Left lung (tissue), 10 donors: ENCODE data around the gene IDH1. TPM values are rescaled to one million over a fixed set of nuclear protein-coding genes. Genes with fewer than 3 reads are reported as not detected.

Source experiments
- ATAC-seq: fragments of 200-7000 bp; cut with Tn5 transposase; one replicate; pipeline ENCODE4 v1.9.1; 2020; ENCODE audit warnings: moderate library complexity
- DNase-seq, 4 donors: peaks; one replicate each; pipeline ENCODE4 v3.0.0-alpha.2; 2013 to 2020
- H3K27ac ChIP-seq, 2 donors: fragments of 200-600 bp; sonication (generic) in 1 of 2; one replicate each; pipeline versions ENCODE4 v1.5.0 to v1.8.0; 2020 to 2021
- H3K27me3 ChIP-seq, 2 donors: fragments of 200-600 bp; sonication (generic) in 1 of 2; one replicate each; pipeline versions ENCODE4 v1.5.0 to v1.8.0; 2020 to 2021
- H3K36me3 ChIP-seq, 2 donors: fragments of 200-600 bp; sonication (generic) in 1 of 2; one replicate each; pipeline versions ENCODE4 v1.5.0 to v1.8.0; 2020 to 2021
- H3K4me1 ChIP-seq, 2 donors: fragments of 200-600 bp; one replicate each; pipeline ENCODE4 v1.8.0; 2021
- H3K4me3 ChIP-seq, 2 donors: fragments of 200-600 bp; sonication (generic) in 1 of 2; one replicate each; pipeline versions ENCODE4 v1.5.0 to v1.8.0; 2020 to 2021; ENCODE audit warnings: mild to moderate bottlenecking in 1 of 2
- H3K9me3 ChIP-seq, 2 donors: fragments of 200-600 bp; sonication (generic) in 1 of 2; one replicate each; pipeline versions ENCODE4 v1.5.0 to v1.8.0; 2020 to 2021
- intact Hi-C, 2 donors: fragments of 100-400 bp; cut with DNase I; formaldehyde crosslinking; loops; one replicate each; pipeline versions ENCODE4 v1.11.2 to v1.14.2; 2022
- polyA plus RNA-seq, 6 donors: library from polyadenylated mRNA; unstranded; fragments of 120-200 nt; gene quantifications; one replicate each; pipeline ENCODE4 v1.2.1, GENCODE V29; 2013; ENCODE audit not compliant: insufficient read length in 6 of 6
- total RNA-seq, 2 donors: library from RNA; stranded (reverse); fragmentation: NEBNext Ultra II Directional; extraction: Animal tissue kit (Norgen Biotek cat#: 25700); gene quantifications; one replicate each; pipeline ENCODE4 v1.2.1, GENCODE V29; 2021
- TF ChIP-seq, protein P1 (sequence below), 2 donors: fragments of 200-600 bp; sonication (generic) in 1 of 2; IDR thresholded peaks; one replicate each; pipeline versions ENCODE4 v1.5.0 to v1.8.0; 2021; ENCODE audit warnings: antibody characterized with exemption in 2 of 2
- donor health status: DM: no; HTN: yes; CAD: no.
- donor health status: DM: no; HTN: no; CAD: no.

IDH1 gene
- total and polyA plus RNA-seq, 8 donors = 79.7 to 213 (median 91.5) TPM

DNA sequence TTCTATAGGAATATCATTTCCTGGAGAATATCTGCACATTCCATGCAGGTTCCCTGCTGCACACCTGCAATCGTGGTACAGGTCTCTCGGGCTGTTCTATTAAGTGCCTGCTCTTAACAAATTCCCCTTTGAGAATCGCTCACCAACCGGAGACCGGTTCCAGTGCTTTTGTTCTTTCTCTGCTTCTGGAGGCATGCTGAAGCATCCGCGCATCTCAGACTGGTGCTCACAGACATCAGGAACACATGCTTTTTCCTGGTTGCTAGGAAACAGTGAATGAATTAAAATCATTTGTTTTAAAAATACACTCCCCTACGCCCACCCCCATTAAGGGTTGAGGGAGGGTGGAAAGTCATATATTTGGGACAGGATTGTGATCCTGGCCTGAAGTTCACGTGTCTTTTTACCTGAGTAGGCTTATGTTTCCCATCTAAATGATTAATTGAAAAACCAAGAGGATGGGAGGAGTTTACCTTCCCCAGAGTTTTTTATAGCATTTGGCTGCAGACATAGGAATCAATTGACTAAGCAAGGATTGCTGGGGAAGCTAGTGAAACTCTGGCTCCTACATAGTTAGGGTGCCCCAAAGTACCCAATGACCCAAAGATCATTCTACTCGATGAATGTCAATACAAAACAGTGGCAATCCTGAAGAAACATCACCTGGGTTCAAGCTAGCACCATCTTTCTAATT, 64.9 kb downstream of the IDH1 start, which contains the start of gene C2orf80:
C2orf80 (minus strand) TSS at position 221 of the 694 bp plus-strand sequence. CDS start 3,044 bp downstream, outside the sequence.
- no peak for DNase-seq
- Histone ChIP-seq H3K4me1 (no peaks in the 10 kb centered on the region), H3K4me3 (no peak within 1 kb of the TSS), H3K27me3 (no peaks in the 10 kb centered on the region), H3K9me3 (no peaks in the 10 kb centered on the region), H3K27ac (no peak within 1 kb of the TSS), H3K36me3 (no peaks in the 10 kb centered on the region)
- TF ChIP-seq, protein P1, sequence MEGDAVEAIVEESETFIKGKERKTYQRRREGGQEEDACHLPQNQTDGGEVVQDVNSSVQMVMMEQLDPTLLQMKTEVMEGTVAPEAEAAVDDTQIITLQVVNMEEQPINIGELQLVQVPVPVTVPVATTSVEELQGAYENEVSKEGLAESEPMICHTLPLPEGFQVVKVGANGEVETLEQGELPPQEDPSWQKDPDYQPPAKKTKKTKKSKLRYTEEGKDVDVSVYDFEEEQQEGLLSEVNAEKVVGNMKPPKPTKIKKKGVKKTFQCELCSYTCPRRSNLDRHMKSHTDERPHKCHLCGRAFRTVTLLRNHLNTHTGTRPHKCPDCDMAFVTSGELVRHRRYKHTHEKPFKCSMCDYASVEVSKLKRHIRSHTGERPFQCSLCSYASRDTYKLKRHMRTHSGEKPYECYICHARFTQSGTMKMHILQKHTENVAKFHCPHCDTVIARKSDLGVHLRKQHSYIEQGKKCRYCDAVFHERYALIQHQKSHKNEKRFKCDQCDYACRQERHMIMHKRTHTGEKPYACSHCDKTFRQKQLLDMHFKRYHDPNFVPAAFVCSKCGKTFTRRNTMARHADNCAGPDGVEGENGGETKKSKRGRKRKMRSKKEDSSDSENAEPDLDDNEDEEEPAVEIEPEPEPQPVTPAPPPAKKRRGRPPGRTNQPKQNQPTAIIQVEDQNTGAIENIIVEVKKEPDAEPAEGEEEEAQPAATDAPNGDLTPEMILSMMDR (IDR thresholded peaks at IDR 0.05) = no peak
- intact Hi-C loops = no loop called here
- ATAC-seq = no peak

DNA sequence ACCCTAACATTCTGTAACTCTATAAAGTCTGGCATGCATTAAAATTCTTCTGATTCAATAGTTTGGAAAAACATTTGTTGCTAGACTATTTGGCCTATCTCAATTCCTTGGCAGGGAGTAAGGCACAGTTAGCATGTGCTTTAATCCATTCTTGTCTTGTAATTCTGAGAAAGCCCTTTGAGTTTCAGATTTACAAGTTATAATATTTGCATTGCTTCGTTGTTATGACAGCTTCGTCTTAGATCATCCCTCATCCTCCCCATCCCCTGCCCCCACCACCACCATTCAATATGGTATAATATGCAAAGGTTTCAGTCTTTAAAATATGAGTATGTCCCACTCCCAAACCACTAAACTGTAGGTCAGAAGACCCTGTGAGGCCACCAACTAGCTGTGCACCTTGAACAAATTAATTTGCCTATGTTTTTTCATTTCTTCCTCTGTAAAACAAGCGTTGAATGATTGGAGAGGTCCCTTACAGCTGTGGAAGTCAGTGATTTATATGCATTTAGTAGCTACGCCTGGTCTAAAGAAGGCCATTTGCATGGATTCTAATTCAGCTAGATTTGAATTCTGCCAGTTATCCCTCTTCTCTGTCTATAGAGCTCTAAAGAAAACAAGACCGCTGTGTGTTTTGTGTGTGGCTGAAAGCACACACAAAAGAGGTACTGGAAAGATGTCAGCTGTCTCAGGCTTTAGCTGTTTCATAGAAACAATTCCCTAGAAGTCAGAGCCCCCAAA, 65.6 kb downstream of the IDH1 start:
- intact Hi-C loops = no loop called here
- no peak for DNase-seq
- peaks cover 0 to under 1% of the 10 kb centered on the region in 2 donors for H3K4me1 ChIP-seq
- TF ChIP-seq, protein P1 (IDR thresholded peaks at IDR 0.05) = no peak
- no peak overlapping the region for H3K4me3 ChIP-seq
- ATAC-seq = no peak
- H3K36me3 ChIP-seq = no peaks in the 10 kb centered on the region
- H3K9me3 ChIP-seq = no peaks in the 10 kb centered on the region
- no peak overlapping the region for H3K27ac ChIP-seq
- peaks cover 0 to 3% of the 10 kb centered on the region in 2 donors for H3K27me3 ChIP-seq

DNA sequence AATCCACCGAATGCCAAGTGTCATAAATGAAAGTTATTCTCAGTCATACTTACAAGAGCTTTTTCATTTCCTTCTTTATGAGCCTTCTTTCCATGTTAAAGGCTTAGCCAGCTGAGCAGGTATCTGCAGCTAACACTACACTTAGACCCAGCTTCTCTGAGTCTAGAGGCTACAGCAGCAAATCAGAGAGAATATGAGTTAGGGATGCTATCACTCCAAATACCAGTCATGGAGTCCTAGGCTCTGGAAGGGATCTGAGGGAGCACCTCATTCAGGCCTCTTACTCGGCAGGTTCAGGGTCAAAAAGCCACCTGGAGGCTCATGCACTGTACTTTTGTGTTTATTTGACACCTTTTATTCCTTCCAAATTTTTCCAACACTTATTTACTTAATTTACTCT, 68.0 kb downstream of the IDH1 start:
- Histone ChIP-seq H3K27me3 (peaks cover 3 to 4% of the 10 kb centered on the region in 2 donors), H3K36me3 (no peaks in the 10 kb centered on the region), H3K27ac (no peak overlapping the region), H3K4me3 (no peak overlapping the region), H3K4me1 (peaks cover 0 to 9% of the 10 kb centered on the region in 2 donors), H3K9me3 (no peaks in the 10 kb centered on the region)
- ATAC-seq (no peak), DNase-seq (no peak)
- intact Hi-C loops = no loop called here
- TF ChIP-seq, protein P1 (IDR thresholded peaks at IDR 0.05) = no peak

DNA sequence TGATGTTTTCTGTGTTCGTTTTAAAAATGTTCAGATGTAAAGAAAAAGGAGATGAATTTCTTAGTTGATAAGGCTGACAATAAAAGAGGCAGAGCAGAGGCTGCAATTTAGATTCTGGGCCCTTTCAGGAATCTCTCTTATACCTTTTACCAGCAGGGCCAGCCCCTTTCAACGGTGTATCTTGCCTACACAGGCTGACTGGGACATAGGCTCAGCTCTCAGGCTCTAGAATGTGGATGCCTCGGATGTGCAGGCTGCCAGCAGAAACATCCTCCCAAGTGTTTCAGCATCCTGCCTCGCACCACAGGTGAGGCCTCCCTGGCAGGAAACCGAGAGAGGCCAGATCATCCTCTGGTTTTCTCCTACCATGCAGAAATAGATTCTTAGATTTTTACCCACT, 68.4 kb downstream of the IDH1 start:
- peaks cover 3 to 4% of the 10 kb centered on the region in 2 donors for H3K27me3 ChIP-seq
- H3K4me1 ChIP-seq = peaks cover 0 to 9% of the 10 kb centered on the region in 2 donors
- no peak overlapping the region for H3K4me3 ChIP-seq
- TF ChIP-seq, protein P1 (IDR thresholded peaks at IDR 0.05) = no peak
- no peaks in the 10 kb centered on the region for H3K9me3 ChIP-seq
- ATAC-seq (no peak), DNase-seq (no peak)
- no peaks in the 10 kb centered on the region for H3K36me3 ChIP-seq
- no peak overlapping the region for H3K27ac ChIP-seq
- intact Hi-C loops = no loop called here

Other genes starting within 250 kb of the IDH1 start
- 10 to 100 TPM; 15.1 to 16.0 TPM for gene PLEKHM3, start 229.5 kb downstream of the IDH1 start, total RNA-seq
- gene PLEKHM3, start 229.5 kb downstream of the IDH1 start, polyA plus RNA-seq = 10 to 100 TPM; 14.4 to 17.9 (median 16.5) TPM
- gene CRYGD, start 130.5 kb downstream of the IDH1 start, total RNA-seq = not detected
- under 1 TPM in 1 of 6 donors, not detected in 5; 0.24 TPM for gene CRYGD, start 130.5 kb downstream of the IDH1 start, polyA plus RNA-seq
- not detected for gene CRYGC, start 125.2 kb downstream of the IDH1 start, total RNA-seq
- gene CRYGC, start 125.2 kb downstream of the IDH1 start, polyA plus RNA-seq = not detected
- gene CRYGB, start 108.9 kb downstream of the IDH1 start, total RNA-seq = not detected
- gene CRYGB, start 108.9 kb downstream of the IDH1 start, polyA plus RNA-seq = not detected
- not detected for gene CRYGA, start 91.5 kb downstream of the IDH1 start, total RNA-seq
- gene CRYGA, start 91.5 kb downstream of the IDH1 start, polyA plus RNA-seq = not detected
- not detected for gene C2orf80, start 65.0 kb downstream of the IDH1 start, total RNA-seq
- not detected for gene C2orf80, start 65.0 kb downstream of the IDH1 start, polyA plus RNA-seq
- 10 to 100 TPM; 23.8 to 31.6 TPM for gene PIKFYVE, start 11.2 kb upstream of the IDH1 start, total RNA-seq
- gene PIKFYVE, start 11.2 kb upstream of the IDH1 start, polyA plus RNA-seq = 10 to 100 TPM; 25.3 to 29.1 (median 26.7) TPM
- under 1 TPM; 0.09 to 0.10 TPM for gene PTH2R, start 151.7 kb upstream of the IDH1 start, total RNA-seq
- under 1 TPM in 3 of 6 donors, not detected in 3; 0.14 to 0.42 (median 0.22) TPM for gene PTH2R, start 151.7 kb upstream of the IDH1 start, polyA plus RNA-seq